Dendritic cell treated with granulocyte-macrophage colony-stimulating factor and Interleukin-4, amounts not matched to agents 40 ng/mL and 50 ng/mL, for 4 days (primary cell): Measurements from ENCODE around the gene PRR11.

Source experiments
- H3K27ac Mint-ChIP-seq: one replicate; pipeline ENCODE4 v1.8.0; 2022; ENCODE audit warnings: mild to moderate bottlenecking, mixed read lengths
- H3K27me3 Mint-ChIP-seq: one replicate; pipeline ENCODE4 v1.8.0; 2022; ENCODE audit warnings: mild to moderate bottlenecking, mixed read lengths
- H3K36me3 Mint-ChIP-seq: one replicate; pipeline ENCODE4 v1.8.0; 2022; ENCODE audit warnings: low read depth, mixed read lengths
- H3K4me1 Mint-ChIP-seq: one replicate; pipeline ENCODE4 v1.8.0; 2022; ENCODE audit warnings: low read depth, mixed read lengths
- H3K4me3 Mint-ChIP-seq: one replicate; pipeline ENCODE4 v1.8.0; 2022; ENCODE audit warnings: mild to moderate bottlenecking, moderate library complexity, mixed read lengths
- H3K9me3 Mint-ChIP-seq: one replicate; pipeline ENCODE4 v1.8.0; 2022; ENCODE audit warnings: mixed read lengths
- intact Hi-C: fragments of 100-400 bp; cut with micrococcal nuclease; formaldehyde crosslinking; loops from one replicate; pipeline ENCODE4 v1.15.0; 2022

Gene PRR11

DNA sequence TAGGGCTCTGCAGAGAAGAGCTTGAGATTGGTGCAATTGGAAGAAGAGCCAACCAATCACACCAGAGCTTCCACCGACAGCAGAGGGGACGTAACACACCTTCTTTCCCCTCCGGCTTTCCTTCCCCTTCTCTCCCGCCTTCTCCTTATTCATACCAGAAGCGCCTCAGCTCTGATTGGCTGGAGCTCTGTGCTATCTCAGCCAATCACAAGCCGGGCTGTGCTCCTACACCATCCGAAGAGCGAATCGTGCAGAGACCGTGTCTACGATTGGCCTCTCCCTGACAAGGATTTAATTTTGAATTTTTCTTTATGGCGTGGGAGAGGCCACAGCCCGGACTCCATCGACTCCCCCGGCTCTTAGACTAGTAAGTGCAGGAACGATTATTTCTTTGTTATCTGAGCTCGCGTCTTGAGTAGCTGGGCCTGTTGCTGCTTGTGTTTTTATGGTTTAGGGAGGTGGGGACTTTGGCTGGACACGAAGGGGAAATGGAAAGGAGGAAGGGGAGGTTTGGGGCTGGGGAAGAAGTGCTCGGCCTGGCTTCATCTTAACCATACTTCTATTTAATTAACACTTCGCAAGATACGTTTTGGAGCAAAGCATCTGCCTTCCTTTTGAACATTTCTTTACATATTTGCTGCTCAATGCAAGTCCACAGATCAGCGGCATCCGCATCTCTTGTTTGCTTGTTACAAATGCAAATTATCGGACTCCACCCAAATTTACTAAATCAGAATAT lies at the start of gene PRR11:
TSS of gene PRR11 (plus strand) at position 308 of the 739 bp plus-strand sequence. CDS start 14,007 bp downstream, outside the sequence.
- no peaks in the 10 kb centered on the region for H3K9me3 Mint-ChIP-seq
- no peak within 1 kb of the TSS for H3K27ac Mint-ChIP-seq
- no peaks in the 10 kb centered on the region for H3K36me3 Mint-ChIP-seq
- no peak within 1 kb of the TSS for H3K4me3 Mint-ChIP-seq
- H3K4me1 Mint-ChIP-seq: peaks cover 44% of the 10 kb centered on the region
- intact Hi-C loops: loop anchor here (2.0 to 5.0 kb wide), 2 partner anchors 49 to 462 kb away; partner anchors contain the start of genes CLTC and TRIM37
- H3K27me3 Mint-ChIP-seq: no peaks in the 10 kb centered on the region

DNA sequence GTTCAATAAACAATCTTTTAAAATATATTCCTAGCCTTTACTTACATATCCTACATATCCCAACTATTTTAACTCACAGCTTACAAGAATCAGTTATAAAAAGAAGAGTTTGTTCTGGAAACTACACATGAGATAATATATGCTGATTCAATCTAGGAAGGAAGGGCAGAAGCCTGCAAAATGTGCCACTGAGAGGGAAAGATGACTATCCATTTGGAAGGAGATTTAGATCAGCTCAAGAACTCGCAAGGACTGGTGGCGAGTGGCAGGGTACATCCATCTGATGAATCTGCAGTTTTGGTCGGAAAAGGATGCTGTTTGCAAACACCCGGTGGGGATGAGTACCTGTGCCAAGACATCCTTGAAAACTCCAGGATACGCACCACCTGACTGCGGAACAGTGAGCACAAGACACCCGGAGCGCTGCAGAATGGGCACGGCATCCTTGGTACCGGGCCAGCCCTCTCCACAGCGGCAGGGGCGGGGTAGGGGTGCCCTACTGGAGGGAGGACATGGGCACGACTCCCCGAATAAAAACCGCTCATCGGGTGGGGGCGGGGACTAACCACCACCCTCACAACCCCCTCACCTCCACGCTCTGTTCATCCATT lies 49.6 kb upstream of the PRR11 start:
- Mint-ChIP-seq H3K4me1 (peaks cover 21% of the 10 kb centered on the region), H3K27me3 (no peaks in the 10 kb centered on the region), H3K36me3 (peaks cover 48% of the 10 kb centered on the region), H3K9me3 (no peaks in the 10 kb centered on the region), H3K27ac (peak overlapping the region; percentile 94), H3K4me3 (peak overlapping the region; percentile 84)
- intact Hi-C loops: loop anchor here (2.0 kb wide), 1 partner anchor 49 kb away; the partner anchor contains the start of genes PRR11 and SKA2

DNA sequence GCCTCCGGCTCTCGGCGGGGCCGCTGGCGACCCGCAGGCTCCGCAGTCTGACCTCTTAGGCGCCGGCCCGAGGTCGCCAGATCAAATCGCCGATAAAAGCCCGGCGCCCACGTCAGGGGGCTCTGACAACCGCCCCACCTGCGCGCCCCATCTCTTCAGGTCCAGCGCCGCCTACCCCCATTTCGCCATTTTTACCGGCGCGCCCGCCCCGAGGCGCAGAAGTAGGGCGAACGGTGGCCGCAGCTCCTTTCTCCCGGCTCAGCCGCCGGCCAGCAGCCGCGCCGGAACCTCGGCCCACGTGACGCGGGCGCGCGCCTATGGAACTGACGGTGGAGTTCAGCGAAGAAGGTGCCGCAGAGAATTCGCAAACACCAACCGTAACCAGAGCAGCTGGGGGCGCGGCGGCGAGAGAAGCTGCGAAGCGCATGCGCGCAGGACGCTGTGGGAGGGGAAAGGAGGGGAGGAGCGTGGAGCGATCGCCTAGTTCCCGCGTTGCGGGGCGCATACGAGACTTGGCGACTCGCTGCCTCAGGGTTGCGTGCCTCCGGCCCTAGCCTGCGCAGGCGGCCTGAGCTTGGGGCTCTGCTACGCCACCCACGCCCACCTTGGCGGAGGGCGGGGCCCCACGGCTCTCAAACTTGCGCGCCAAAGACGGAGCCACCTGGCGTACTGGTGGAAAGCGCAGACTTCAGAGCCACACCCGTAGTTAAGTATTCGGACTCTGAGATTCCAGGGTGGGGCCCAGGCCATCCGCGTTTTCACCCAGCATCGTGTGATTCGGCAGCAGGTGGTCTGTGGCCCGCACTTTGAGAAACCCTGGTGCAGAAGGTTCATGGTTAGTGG lies 48.9 kb upstream of the PRR11 start, which contains the start of gene TRIM37:
TSS of gene TRIM37 (minus strand) at position 418 of the 843 bp plus-strand sequence. CDS start 419 bp downstream, outside the sequence.
- Mint-ChIP-seq H3K9me3 (no peaks in the 10 kb centered on the region), H3K27ac (peak within 1 kb of the TSS; percentile 94), H3K27me3 (no peaks in the 10 kb centered on the region), H3K4me1 (peaks cover 21% of the 10 kb centered on the region), H3K4me3 (peak within 1 kb of the TSS; percentile 84), H3K36me3 (peaks cover 50% of the 10 kb centered on the region)
- intact Hi-C loops: loop anchor here (2.0 kb wide), 1 partner anchor 48 kb away; the partner anchor contains the start of genes PRR11 and SKA2

GRCh38 chr17:59107306-59107670 lies 48.3 kb upstream of the PRR11 start:
- intact Hi-C loops: loop anchor here (2.0 kb wide), 1 partner anchor 48 kb away; the partner anchor contains the start of genes PRR11 and SKA2
- H3K27me3 Mint-ChIP-seq: no peaks in the 10 kb centered on the region
- peak overlapping the region; percentile 94 for H3K27ac Mint-ChIP-seq
- peaks cover 21% of the 10 kb centered on the region for H3K4me1 Mint-ChIP-seq
- peaks cover 50% of the 10 kb centered on the region for H3K36me3 Mint-ChIP-seq
- H3K4me3 Mint-ChIP-seq: peak overlapping the region; percentile 84
- H3K9me3 Mint-ChIP-seq: no peaks in the 10 kb centered on the region

- no peaks in the 10 kb centered on the region for H3K27me3 Mint-ChIP-seq
- no peaks in the 10 kb centered on the region for H3K9me3 Mint-ChIP-seq
- H3K4me3 Mint-ChIP-seq: no peak overlapping the region
- peaks cover 40% of the 10 kb centered on the region for H3K36me3 Mint-ChIP-seq
- intact Hi-C loops: no loop called here
- H3K27ac Mint-ChIP-seq: no peak overlapping the region
- H3K4me1 Mint-ChIP-seq: peaks cover 21% of the 10 kb centered on the region
Measured at GRCh38 chr17:59108400-59109102, 47.0 kb upstream of the PRR11 start.

- Mint-ChIP-seq H3K4me3 (no peak overlapping the region), H3K27me3 (no peaks in the 10 kb centered on the region), H3K9me3 (no peaks in the 10 kb centered on the region), H3K27ac (peak overlapping the region; percentile 44), H3K4me1 (peaks cover 13% of the 10 kb centered on the region), H3K36me3 (peaks cover 33% of the 10 kb centered on the region)
- intact Hi-C loops: no loop called here
Measured at GRCh38 chr17:59110973-59111372, 44.6 kb upstream of the PRR11 start.

DNA sequence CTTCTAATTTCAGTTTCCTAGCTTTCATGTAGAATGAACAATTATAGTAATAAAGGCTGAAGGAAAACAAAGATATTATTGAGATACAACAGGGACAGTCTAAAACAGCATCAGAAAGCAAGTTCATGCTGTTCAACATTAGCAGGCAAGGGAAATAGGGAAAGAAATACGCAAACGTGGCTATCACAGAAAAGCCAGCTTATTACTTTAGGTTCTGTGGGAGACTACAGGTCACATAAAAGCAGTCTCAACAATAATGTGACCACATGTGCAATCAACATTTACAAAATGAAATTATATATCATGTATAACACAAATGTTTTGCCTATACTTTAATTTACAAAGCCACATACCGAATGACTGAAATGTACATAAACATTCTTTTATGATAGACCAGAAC lies 44.0 kb upstream of the PRR11 start:
- Mint-ChIP-seq H3K27ac (no peak overlapping the region), H3K27me3 (no peaks in the 10 kb centered on the region), H3K4me1 (peaks cover 11% of the 10 kb centered on the region), H3K9me3 (no peaks in the 10 kb centered on the region), H3K36me3 (peaks cover 27% of the 10 kb centered on the region), H3K4me3 (no peak overlapping the region)
- intact Hi-C loops: no loop called here

DNA sequence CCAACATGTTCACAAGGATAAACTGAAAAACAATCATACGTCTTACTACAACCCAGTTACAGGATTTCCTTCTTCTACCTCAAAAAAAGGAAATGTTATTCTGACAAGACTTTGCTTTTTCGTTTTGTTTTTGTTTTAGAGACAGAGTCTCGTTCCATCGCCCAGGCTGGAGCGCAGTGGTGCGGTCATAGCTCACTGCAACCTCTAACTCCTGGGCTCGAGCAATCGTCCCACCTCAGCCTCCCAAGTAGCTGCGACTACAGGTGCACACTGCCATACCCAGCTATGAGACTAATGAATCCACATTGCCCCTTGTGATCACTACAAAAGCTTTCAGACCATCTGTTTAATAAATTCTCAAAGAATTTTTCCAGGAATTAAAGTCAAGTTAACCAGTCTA lies 40.1 kb upstream of the PRR11 start:
- intact Hi-C loops: no loop called here
- Mint-ChIP-seq H3K36me3 (peaks cover 34% of the 10 kb centered on the region), H3K27me3 (no peaks in the 10 kb centered on the region), H3K4me3 (no peak overlapping the region), H3K4me1 (no peaks in the 10 kb centered on the region), H3K27ac (no peak overlapping the region), H3K9me3 (no peaks in the 10 kb centered on the region)

DNA sequence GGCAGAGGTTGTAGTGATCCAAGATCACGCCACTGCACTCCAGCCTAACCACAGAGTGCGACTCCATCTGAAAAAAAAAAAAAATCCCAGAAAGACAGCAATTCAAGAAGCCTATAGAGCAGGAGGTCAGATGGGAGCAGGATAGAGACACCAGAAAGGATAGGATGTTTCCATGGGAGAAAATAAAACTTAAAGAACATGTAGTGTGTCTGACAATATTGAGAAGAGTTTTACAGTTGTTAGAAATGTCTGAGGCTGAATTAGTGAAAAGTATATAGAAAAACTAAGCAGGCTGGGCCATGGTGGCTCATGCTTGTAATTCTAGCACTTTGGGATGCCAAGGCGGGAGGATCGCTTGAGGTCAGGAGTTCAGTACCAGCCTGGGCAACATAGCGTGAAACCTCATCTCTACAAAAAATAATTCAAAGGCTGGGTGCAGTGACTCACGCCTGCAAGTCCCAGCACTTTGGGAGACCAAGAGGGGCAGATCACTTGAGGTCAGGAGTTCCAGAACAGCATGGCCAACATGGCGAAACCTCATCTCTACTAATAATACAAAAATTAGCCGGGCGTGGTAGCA lies 33.6 kb upstream of the PRR11 start:
- H3K4me1 Mint-ChIP-seq: no peaks in the 10 kb centered on the region
- H3K36me3 Mint-ChIP-seq: peaks cover 31% of the 10 kb centered on the region
- intact Hi-C loops: no loop called here
- no peaks in the 10 kb centered on the region for H3K27me3 Mint-ChIP-seq
- H3K4me3 Mint-ChIP-seq: no peak overlapping the region
- H3K9me3 Mint-ChIP-seq: no peaks in the 10 kb centered on the region
- no peak overlapping the region for H3K27ac Mint-ChIP-seq

- Mint-ChIP-seq H3K27me3 (no peaks in the 10 kb centered on the region), H3K9me3 (no peaks in the 10 kb centered on the region), H3K4me3 (no peak overlapping the region), H3K4me1 (no peaks in the 10 kb centered on the region), H3K36me3 (peaks cover 38% of the 10 kb centered on the region), H3K27ac (no peak overlapping the region)
- intact Hi-C loops: no loop called here
Measured at GRCh38 chr17:59124665-59125064, 30.9 kb upstream of the PRR11 start.

- Mint-ChIP-seq H3K4me1 (no peaks in the 10 kb centered on the region), H3K36me3 (peaks cover 30% of the 10 kb centered on the region), H3K27me3 (no peaks in the 10 kb centered on the region), H3K4me3 (no peak overlapping the region), H3K9me3 (no peaks in the 10 kb centered on the region), H3K27ac (no peak overlapping the region)
- intact Hi-C loops: no loop called here
Measured at GRCh38 chr17:59126809-59127417, 28.6 kb upstream of the PRR11 start.

GRCh38 chr17:59129814-59130213 lies 25.7 kb upstream of the PRR11 start:
- no peaks in the 10 kb centered on the region for H3K9me3 Mint-ChIP-seq
- no peaks in the 10 kb centered on the region for H3K27me3 Mint-ChIP-seq
- no peak overlapping the region for H3K4me3 Mint-ChIP-seq
- no peaks in the 10 kb centered on the region for H3K4me1 Mint-ChIP-seq
- intact Hi-C loops: no loop called here
- peaks cover 23% of the 10 kb centered on the region for H3K36me3 Mint-ChIP-seq
- peak overlapping the region; percentile 40 for H3K27ac Mint-ChIP-seq

- Mint-ChIP-seq H3K27ac (no peak overlapping the region), H3K4me1 (no peaks in the 10 kb centered on the region), H3K36me3 (peaks cover 23% of the 10 kb centered on the region), H3K27me3 (no peaks in the 10 kb centered on the region), H3K4me3 (no peak overlapping the region), H3K9me3 (no peaks in the 10 kb centered on the region)
- intact Hi-C loops: no loop called here
Measured at GRCh38 chr17:59131131-59131530, 24.4 kb upstream of the PRR11 start.
